Measurements from ENCODE around the gene ATP8B3. TPM values are rescaled to one million over a fixed set of nuclear protein-coding genes. Genes with fewer than 3 reads are reported as not detected.

The ATP8B3 gene
- total and polyA plus RNA-seq, 7 donors: 0.06 to 0.30 (median 0.17) TPM; not detected in 1

DNA sequence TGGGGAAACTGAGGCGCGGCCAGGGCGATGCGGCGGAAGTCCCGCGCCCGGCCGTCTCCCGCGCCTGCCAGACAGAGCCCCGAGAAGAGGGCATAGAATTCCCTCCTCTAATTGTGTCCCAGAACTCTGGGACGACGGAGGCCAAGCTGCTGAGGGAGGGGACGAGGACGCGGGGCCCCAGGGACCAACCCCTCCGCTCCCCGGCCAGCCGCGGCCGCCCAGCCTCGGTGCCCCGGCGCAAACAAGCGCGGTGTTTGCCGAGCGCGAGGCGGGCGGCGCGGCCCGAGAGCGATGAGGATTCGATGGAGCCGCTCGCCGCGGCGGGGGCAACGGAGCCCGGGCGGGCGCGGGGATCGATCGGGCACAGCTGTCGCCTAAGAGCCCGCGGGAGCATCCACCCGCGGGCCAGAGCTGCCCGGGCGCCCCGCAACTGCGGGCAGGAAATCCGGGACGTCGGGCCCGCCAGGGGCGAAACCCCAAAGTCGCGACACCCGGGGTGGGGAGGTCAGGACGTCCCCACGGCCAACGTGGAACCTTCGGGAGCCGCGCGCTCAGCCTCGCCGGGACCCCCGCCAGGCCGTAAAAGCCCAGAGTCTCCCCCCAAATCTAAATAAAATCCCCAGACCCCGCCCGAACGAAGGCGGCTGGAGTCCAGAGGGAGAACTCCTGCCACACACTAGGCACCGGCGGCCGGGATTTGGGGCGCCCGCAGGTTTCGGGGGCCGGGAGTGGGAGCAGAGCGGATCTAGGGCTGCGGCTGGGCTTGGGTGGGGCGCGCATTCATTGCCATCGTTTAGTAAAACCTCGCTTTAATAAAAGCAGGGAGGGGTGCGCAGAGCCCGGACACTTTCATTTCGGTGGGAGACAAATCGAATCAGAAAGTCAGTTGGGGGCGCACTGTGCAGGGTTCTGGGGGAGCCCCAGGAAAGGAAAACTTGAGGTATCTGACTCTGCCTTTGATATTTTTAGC is 62.4 kb downstream of the ATP8B3 start:
- no peaks in the 10 kb centered on the region for H3K9me3 ChIP-seq
- no peaks in the 10 kb centered on the region for H3K36me3 ChIP-seq (ENCODE audit: insufficient read depth in 1 of 2, low read depth in 1 of 2)
- H3K4me1 ChIP-seq: peaks cover 11% of the 10 kb centered on the region
- intact Hi-C loops (cut with DNase I): no loop called here
- H3K27ac ChIP-seq: no peak overlapping the region
- whole genome bisulfite sequencing, 3 donors: 1% methylated on average over 83 to 99 of the region's 99 CpGs
- peak overlapping the region; percentile 22 for H3K4me3 ChIP-seq
- H3K27me3 ChIP-seq (ENCODE audit: insufficient read depth in 3 of 3, low read length in 2 of 3): peaks cover 6 to 81% (median 48%) of the 10 kb centered on the region in 3 donors
- TF ChIP-seq, protein P1, sequence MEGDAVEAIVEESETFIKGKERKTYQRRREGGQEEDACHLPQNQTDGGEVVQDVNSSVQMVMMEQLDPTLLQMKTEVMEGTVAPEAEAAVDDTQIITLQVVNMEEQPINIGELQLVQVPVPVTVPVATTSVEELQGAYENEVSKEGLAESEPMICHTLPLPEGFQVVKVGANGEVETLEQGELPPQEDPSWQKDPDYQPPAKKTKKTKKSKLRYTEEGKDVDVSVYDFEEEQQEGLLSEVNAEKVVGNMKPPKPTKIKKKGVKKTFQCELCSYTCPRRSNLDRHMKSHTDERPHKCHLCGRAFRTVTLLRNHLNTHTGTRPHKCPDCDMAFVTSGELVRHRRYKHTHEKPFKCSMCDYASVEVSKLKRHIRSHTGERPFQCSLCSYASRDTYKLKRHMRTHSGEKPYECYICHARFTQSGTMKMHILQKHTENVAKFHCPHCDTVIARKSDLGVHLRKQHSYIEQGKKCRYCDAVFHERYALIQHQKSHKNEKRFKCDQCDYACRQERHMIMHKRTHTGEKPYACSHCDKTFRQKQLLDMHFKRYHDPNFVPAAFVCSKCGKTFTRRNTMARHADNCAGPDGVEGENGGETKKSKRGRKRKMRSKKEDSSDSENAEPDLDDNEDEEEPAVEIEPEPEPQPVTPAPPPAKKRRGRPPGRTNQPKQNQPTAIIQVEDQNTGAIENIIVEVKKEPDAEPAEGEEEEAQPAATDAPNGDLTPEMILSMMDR (IDR thresholded peaks at IDR 0.05): no peak
- ATAC-seq (no peak), DNase-seq (no peak)

GRCh38 chr19:1748873-1749341 is 63.2 kb downstream of the ATP8B3 start:
- Histone ChIP-seq H3K4me3 (peak overlapping the region; percentile 15), H3K27ac (no peak overlapping the region), H3K9me3 (no peaks in the 10 kb centered on the region), H3K4me1 (peaks cover 11% of the 10 kb centered on the region), H3K27me3 (ENCODE audit: insufficient read depth in 3 of 3, low read length in 2 of 3) (peaks cover 6 to 84% (median 50%) of the 10 kb centered on the region in 3 donors), H3K36me3 (ENCODE audit: insufficient read depth in 1 of 2, low read depth in 1 of 2) (no peaks in the 10 kb centered on the region)
- 0 to 2% (median 2%) methylated on average over 22 to 45 of the region's 45 CpGs for WGBS, 3 donors
- intact Hi-C loops (cut with DNase I): no loop called here
- DNase-seq (peak in 1 of 2 donors; percentile 38), ATAC-seq (no peak)
- TF ChIP-seq, protein P1 (IDR thresholded peaks at IDR 0.05): no peak

- intact Hi-C loops (cut with DNase I): no loop called here
- no peaks in the 10 kb centered on the region for H3K36me3 ChIP-seq (ENCODE audit: insufficient read depth in 1 of 2, low read depth in 1 of 2)
- WGBS, 3 donors: 1% methylated on average over 42 to 61 of the region's 61 CpGs
- H3K4me1 ChIP-seq: peaks cover 11% of the 10 kb centered on the region
- DNase-seq (peak in 1 of 2 donors; percentile 36), ATAC-seq (no peak)
- peak overlapping the region; percentile 15 for H3K4me3 ChIP-seq
- H3K27me3 ChIP-seq (ENCODE audit: insufficient read depth in 3 of 3, low read length in 2 of 3): peaks cover 6 to 86% (median 51%) of the 10 kb centered on the region in 3 donors
- no peaks in the 10 kb centered on the region for H3K9me3 ChIP-seq
- no peak overlapping the region for H3K27ac ChIP-seq
- TF ChIP-seq, protein P1 (IDR thresholded peaks at IDR 0.05): no peak
Observed at GRCh38 chr19:1748115-1748872, 63.8 kb downstream of the ATP8B3 start.

- intact Hi-C loops (cut with DNase I): no loop called here
- Histone ChIP-seq H3K4me3 (no peak overlapping the region), H3K9me3 (no peaks in the 10 kb centered on the region), H3K27me3 (ENCODE audit: insufficient read depth in 3 of 3, low read length in 2 of 3) (peaks cover 6 to 87% (median 50%) of the 10 kb centered on the region in 3 donors), H3K27ac (no peak overlapping the region), H3K4me1 (peaks cover 11% of the 10 kb centered on the region), H3K36me3 (ENCODE audit: insufficient read depth in 1 of 2, low read depth in 1 of 2) (no peaks in the 10 kb centered on the region)
- 4 to 7% (median 5%) methylated on average over 17 to 22 of the region's 22 CpGs for WGBS, 3 donors
- no peak for ATAC-seq
- no peak for DNase-seq
- TF ChIP-seq, protein P1 (IDR thresholded peaks at IDR 0.05): no peak
Observed at GRCh38 chr19:1747285-1748114, 64.6 kb downstream of the ATP8B3 start.
